K562 (cell line): ENCODE results near the gene MUC7. TPM values are rescaled to one million over a fixed set of nuclear protein-coding genes. Genes with fewer than 3 reads are reported as not detected.

Source experiments
- ATAC-seq: fragments of 200-7000 bp; cut with Tn5 transposase; 3 replicates; pipeline ENCODE4 v1.9.1; 2020; ENCODE audit warnings: moderate library complexity
- BruUV-seq: library from RNA; stranded (reverse); fragments of 400-500 nt; replicated peaks from 2 replicates; lab custom pipeline; 2021; lab: Mats Ljungman, UMichigan
- CTCF ChIA-PET: fragments of 300-600 bp; formaldehyde crosslinking; extraction: SDS; loops from one replicate; lab custom pipeline; 2021; ENCODE audit warnings: low intra/inter-chr PET ratio; lab: Yijun Ruan, JAX
- POLR2A ChIA-PET: fragments of 300-600, 350-650 bp; sonication (Branson Sonifier 250); formaldehyde crosslinking; extraction: SDS; loops from one replicate; lab custom pipeline; 2021; ENCODE audit warnings: antibody characterized with exemption, inconsistent platforms; lab: Yijun Ruan, JAX
- DNase-seq, 4 experiments: peaks; one replicate each; pipeline versions ENCODE4 v3.0.0 to v3.0.0-alpha.2; 2011 to 2018; ENCODE audit warnings: low spot score in 3 of 4, mixed read lengths in 3 of 4; ENCODE audit errors: extremely low read depth in 1 of 4
- FAIRE-seq: peaks from 2 replicates; lab custom pipeline; 2011; peaks lifted over from hg19 to GRCh38; lab: Jason Lieb, UNC
- H2AFZ ChIP-seq: 2 replicates; pipeline ENCODE4 v1.6.0; 2011; ENCODE audit warnings: low read depth, low read length, control low read depth, inconsistent platforms
- H3K27ac ChIP-seq: fragments of 200-600 bp; 3 replicates; pipeline ENCODE4 v1.8.0; 2011; ENCODE audit warnings: low read depth, mild to moderate bottlenecking, control low read depth, inconsistent platforms, low read length, moderate library complexity, mixed read lengths; ENCODE audit errors: extremely low read depth
- H3K27me3 ChIP-seq, 2 experiments: fragments of 300-600 bp in 1 of 2; 2 replicates in 1 of 2; 3 replicates in 1 of 2; pipeline versions ENCODE4 v1.6.0 to v1.8.0; 2011; ENCODE audit warnings: inconsistent platforms in 2 of 2, low read length in 2 of 2, mild to moderate bottlenecking in 1 of 2, mixed read lengths in 1 of 2, moderate library complexity in 1 of 2; ENCODE audit not compliant: control insufficient read depth in 2 of 2, insufficient read depth in 2 of 2
- H3K36me3 ChIP-seq: fragments of 300-600 bp; 3 replicates; pipeline ENCODE4 v1.8.0; 2011; ENCODE audit warnings: mild to moderate bottlenecking, low read length, inconsistent platforms; ENCODE audit not compliant: control insufficient read depth, insufficient read depth
- H3K4me1 ChIP-seq, 2 experiments: fragments of 200-600 bp in 1 of 2; replicated peaks in 1 of 2; 2 replicates in 1 of 2; 3 replicates in 1 of 2; pipeline versions ENCODE4 v1.5.1 to v1.8.0; 2011; ENCODE audit warnings: inconsistent platforms in 2 of 2, low read length in 2 of 2, mild to moderate bottlenecking in 1 of 2, mixed read lengths in 1 of 2, moderate library complexity in 1 of 2; ENCODE audit not compliant: control insufficient read depth in 2 of 2, insufficient read depth in 2 of 2
- H3K4me2 ChIP-seq: 2 replicates; pipeline ENCODE4 v1.6.1; 2011; ENCODE audit warnings: low read length, control low read depth, inconsistent platforms, mixed read lengths; ENCODE audit not compliant: insufficient read depth
- H3K4me3 ChIP-seq: fragments of 200-600 bp; sonication (generic), shearing (Covaris generic); 2 replicates; pipeline ENCODE4 v1.5.1; 2016; ENCODE audit warnings: control low read depth, inconsistent platforms
- H3K79me2 ChIP-seq: fragments of 200-600 bp; 3 replicates; pipeline ENCODE4 v1.8.0; 2011; ENCODE audit warnings: low read length, inconsistent platforms; ENCODE audit not compliant: control insufficient read depth, insufficient read depth
- H3K9ac ChIP-seq, 2 experiments: 2 replicates each; pipeline versions ENCODE4 v1.6.0 to v1.6.1; 2011; ENCODE audit warnings: low read depth in 2 of 2, low read length in 2 of 2, control low read depth in 1 of 2, inconsistent platforms in 1 of 2, mild to moderate bottlenecking in 1 of 2, mixed read lengths in 1 of 2; ENCODE audit not compliant: insufficient read depth in 1 of 2
- H3K9me1 ChIP-seq: one replicate; pipeline ENCODE4 v1.6.0; 2011; ENCODE audit warnings: inconsistent platforms, mild to moderate bottlenecking, low read length, moderate library complexity; ENCODE audit not compliant: control insufficient read depth, insufficient read depth
- H3K9me3 ChIP-seq: replicated peaks from 2 replicates; pipeline ENCODE4 v1.5.1; 2011; ENCODE audit warnings: low read depth, low read length, inconsistent platforms; ENCODE audit not compliant: control insufficient read depth, insufficient read depth
- H4K20me1 ChIP-seq: replicated peaks from 2 replicates; pipeline ENCODE4 v1.6.1; 2011; ENCODE audit warnings: low read length, inconsistent platforms, mixed read lengths; ENCODE audit not compliant: control insufficient read depth, insufficient read depth
- ELK3 ChIP-seq: fragments of 450-650 bp; formaldehyde crosslinking; IDR thresholded peaks from 2 replicates; pipeline ENCODE4 v1.4.0; 2020; ENCODE audit warnings: mild to moderate bottlenecking
- KAT2B ChIP-seq: IDR thresholded peaks from one replicate; pipeline ENCODE4 v1.6.1; 2012; ENCODE audit warnings: low read depth, mild to moderate bottlenecking, control low read depth, inconsistent platforms, low read length, moderate library complexity
- MYNN ChIP-seq, 2 experiments: sonication (generic); formaldehyde crosslinking in 1 of 2; IDR thresholded peaks; 2 replicates each; pipeline versions ENCODE4 v1.5.0 to v1.6.1; 2016 to 2020; ENCODE audit warnings: antibody characterized with exemption in 1 of 2, missing genetic modification reagents in 1 of 2
- NCOR1 ChIP-seq: fragments of 450-650 bp; IDR thresholded peaks from 2 replicates; pipeline ENCODE4 v1.6.1; 2016; ENCODE audit warnings: mild to moderate bottlenecking, moderate library complexity
- POLR2B ChIP-seq: fragments of 450-650 bp; IDR thresholded peaks from 2 replicates; pipeline ENCODE4 v1.6.1; 2018; ENCODE audit warnings: low read depth; ENCODE audit not compliant: partially characterized antibody
- SMARCA4 ChIP-seq: fragments of 450-650 bp; IDR thresholded peaks from 2 replicates; pipeline ENCODE4 v1.6.1; 2016
- SP1 ChIP-seq: sonication (generic); formaldehyde crosslinking; IDR thresholded peaks from 2 replicates; pipeline ENCODE4 v1.8.1; 2022; ENCODE audit warnings: mild to moderate bottlenecking, missing genetic modification reagents
- SRSF9 ChIP-seq: fragments of 200-400 bp; formaldehyde crosslinking; IDR thresholded peaks from 2 replicates; pipeline ENCODE4 v1.6.1; 2017; ENCODE audit warnings: low read depth, low read length, borderline replicate concordance
- in situ Hi-C: fragments of 300-500 bp; cut with MboI; formaldehyde crosslinking; loops from 4 replicates; pipeline ENCODE4 v1.15.0; 2018; ENCODE audit warnings: inconsistent platforms, mixed read lengths
- intact Hi-C: fragments of 100-400 bp; cut with micrococcal nuclease; formaldehyde crosslinking; loops from 2 replicates; pipeline ENCODE4 v1.14.2; 2022
- polyA plus RNA-seq, 8 experiments: library from polyadenylated mRNA; depleted of rRNA in 4 of 8; stranded (reverse) in 5 of 8; unstranded in 3 of 8; fragments of >200 nt; fragmentation: Nextera tagmentation in 2 of 8; fragmentation: Illumina TruSeq in 1 of 8; extraction: Ambion mirVana in 2 of 8; extraction: Trizol in 1 of 8; gene quantifications; 2 replicates each; pipeline versions ENCODE4 v1.2.1 to v1.2.3, GENCODE V29; 2011 to 2014; ENCODE audit warnings: inconsistent platforms in 1 of 8, missing spikeins in 1 of 8
- total RNA-seq, 7 experiments: library from RNA; depleted of rRNA in 6 of 7; stranded (reverse); fragments of >200 nt in 6 of 7; fragmentation: Illumina TruSeq in 2 of 7; extraction: Trizol in 2 of 7; gene quantifications; 2 replicates each; pipeline versions ENCODE4 v1.2.1 to v1.2.3, GENCODE V29; 2011 to 2021; ENCODE audit warnings: low replicate concordance in 1 of 7
- TF ChIP-seq, protein P1 (sequence below): fragments of 450-650 bp; IDR thresholded peaks from 2 replicates; pipeline ENCODE4 v1.6.1; 2016; ENCODE audit warnings: missing biosample characterization, missing genetic modification characterization
- TF ChIP-seq, protein P2 (sequence below), 3 experiments: IDR thresholded peaks in 2 of 3; conservative IDR thresholded peaks in 1 of 3; 2 replicates each; pipeline ENCODE4 v1.5.1; 2011 to 2012; ENCODE audit warnings: low read length in 3 of 3, mild to moderate bottlenecking in 3 of 3, control low read depth in 2 of 3, improper control_type of control experiment in 1 of 3, inconsistent platforms in 1 of 3, low read depth in 1 of 3, mixed read lengths in 1 of 3, moderate library complexity in 1 of 3; ENCODE audit not compliant: insufficient read depth in 2 of 3
- TF ChIP-seq, protein P3 (sequence below): fragments of 250-450 bp; sonication (Bioruptor Pico); IDR thresholded peaks from 2 replicates; pipeline ENCODE4 v1.4.0; 2020; ENCODE audit warnings: mild to moderate bottlenecking, moderate library complexity

MUC7 gene
- total and polyA plus RNA-seq, 9 of the 15 experiments (the other 6 are each of a cell fraction or from before 2014, with no cell fraction given) = not detected

- intact Hi-C loops = no loop called here
- H3K4me1 ChIP-seq = no peaks in the 10 kb centered on the region
- H3K4me3 ChIP-seq = no peak overlapping the region
- no TSS peak for BruUV-seq
- no peaks in the 10 kb centered on the region for H4K20me1 ChIP-seq
- no peaks in the 10 kb centered on the region for H3K36me3 ChIP-seq
- no peaks in the 10 kb centered on the region for H3K9me3 ChIP-seq
- TF ChIP-seq SMARCA4 (no peak), ELK3 (CRISPR knock-in tag) (no peak), NCOR1 (no peak), KAT2B (no peak), POLR2B (no peak), MYNN (IDR thresholded peaks at IDR 0.05) (no peak), MYNN (CRISPR knock-in tag; IDR thresholded peaks at IDR 0.05) (no peak), SP1 (CRISPR knock-in tag) (no peak), SRSF9 (no peak)
- TF ChIP-seq, protein P1, sequence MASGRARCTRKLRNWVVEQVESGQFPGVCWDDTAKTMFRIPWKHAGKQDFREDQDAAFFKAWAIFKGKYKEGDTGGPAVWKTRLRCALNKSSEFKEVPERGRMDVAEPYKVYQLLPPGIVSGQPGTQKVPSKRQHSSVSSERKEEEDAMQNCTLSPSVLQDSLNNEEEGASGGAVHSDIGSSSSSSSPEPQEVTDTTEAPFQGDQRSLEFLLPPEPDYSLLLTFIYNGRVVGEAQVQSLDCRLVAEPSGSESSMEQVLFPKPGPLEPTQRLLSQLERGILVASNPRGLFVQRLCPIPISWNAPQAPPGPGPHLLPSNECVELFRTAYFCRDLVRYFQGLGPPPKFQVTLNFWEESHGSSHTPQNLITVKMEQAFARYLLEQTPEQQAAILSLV = no peak
- TF ChIP-seq, protein P2, sequence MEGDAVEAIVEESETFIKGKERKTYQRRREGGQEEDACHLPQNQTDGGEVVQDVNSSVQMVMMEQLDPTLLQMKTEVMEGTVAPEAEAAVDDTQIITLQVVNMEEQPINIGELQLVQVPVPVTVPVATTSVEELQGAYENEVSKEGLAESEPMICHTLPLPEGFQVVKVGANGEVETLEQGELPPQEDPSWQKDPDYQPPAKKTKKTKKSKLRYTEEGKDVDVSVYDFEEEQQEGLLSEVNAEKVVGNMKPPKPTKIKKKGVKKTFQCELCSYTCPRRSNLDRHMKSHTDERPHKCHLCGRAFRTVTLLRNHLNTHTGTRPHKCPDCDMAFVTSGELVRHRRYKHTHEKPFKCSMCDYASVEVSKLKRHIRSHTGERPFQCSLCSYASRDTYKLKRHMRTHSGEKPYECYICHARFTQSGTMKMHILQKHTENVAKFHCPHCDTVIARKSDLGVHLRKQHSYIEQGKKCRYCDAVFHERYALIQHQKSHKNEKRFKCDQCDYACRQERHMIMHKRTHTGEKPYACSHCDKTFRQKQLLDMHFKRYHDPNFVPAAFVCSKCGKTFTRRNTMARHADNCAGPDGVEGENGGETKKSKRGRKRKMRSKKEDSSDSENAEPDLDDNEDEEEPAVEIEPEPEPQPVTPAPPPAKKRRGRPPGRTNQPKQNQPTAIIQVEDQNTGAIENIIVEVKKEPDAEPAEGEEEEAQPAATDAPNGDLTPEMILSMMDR (IDR thresholded peaks at IDR 0.05 in 2 of 3, conservative IDR thresholded peaks at IDR 0.05 in 1 of 3; ENCODE audit: insufficient read depth in 2 of 3, low read depth in 1 of 3, low read length in 3 of 3) = no peak
- TF ChIP-seq, protein P3, sequence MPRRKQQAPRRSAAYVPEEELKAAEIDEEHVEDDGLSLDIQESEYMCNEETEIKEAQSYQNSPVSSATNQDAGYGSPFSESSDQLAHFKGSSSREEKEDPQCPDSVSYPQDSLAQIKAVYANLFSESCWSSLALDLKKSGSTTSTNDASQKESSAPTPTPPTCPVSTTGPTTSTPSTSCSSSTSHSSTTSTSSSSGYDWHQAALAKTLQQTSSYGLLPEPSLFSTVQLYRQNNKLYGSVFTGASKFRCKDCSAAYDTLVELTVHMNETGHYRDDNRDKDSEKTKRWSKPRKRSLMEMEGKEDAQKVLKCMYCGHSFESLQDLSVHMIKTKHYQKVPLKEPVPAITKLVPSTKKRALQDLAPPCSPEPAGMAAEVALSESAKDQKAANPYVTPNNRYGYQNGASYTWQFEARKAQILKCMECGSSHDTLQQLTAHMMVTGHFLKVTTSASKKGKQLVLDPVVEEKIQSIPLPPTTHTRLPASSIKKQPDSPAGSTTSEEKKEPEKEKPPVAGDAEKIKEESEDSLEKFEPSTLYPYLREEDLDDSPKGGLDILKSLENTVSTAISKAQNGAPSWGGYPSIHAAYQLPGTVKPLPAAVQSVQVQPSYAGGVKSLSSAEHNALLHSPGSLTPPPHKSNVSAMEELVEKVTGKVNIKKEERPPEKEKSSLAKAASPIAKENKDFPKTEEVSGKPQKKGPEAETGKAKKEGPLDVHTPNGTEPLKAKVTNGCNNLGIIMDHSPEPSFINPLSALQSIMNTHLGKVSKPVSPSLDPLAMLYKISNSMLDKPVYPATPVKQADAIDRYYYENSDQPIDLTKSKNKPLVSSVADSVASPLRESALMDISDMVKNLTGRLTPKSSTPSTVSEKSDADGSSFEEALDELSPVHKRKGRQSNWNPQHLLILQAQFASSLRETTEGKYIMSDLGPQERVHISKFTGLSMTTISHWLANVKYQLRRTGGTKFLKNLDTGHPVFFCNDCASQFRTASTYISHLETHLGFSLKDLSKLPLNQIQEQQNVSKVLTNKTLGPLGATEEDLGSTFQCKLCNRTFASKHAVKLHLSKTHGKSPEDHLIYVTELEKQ = no peak
- H2AFZ ChIP-seq = no peak overlapping the region
- POLR2A ChIA-PET = no interaction called here
- CTCF ChIA-PET = no interaction called here
- no peak overlapping the region for H3K4me2 ChIP-seq
- H3K27me3 ChIP-seq = no peaks in the 10 kb centered on the region
- no peak overlapping the region for H3K9ac ChIP-seq
- no peaks in the 10 kb centered on the region for H3K9me1 ChIP-seq
- no peak for FAIRE-seq
- in situ Hi-C loops = no loop called here
- no peak overlapping the region for H3K27ac ChIP-seq
- H3K79me2 ChIP-seq = no peaks in the 10 kb centered on the region
- no peak for DNase-seq
- no peak for ATAC-seq
Observed at GRCh38 chr4:70442474-70442873, 29.5 kb upstream of the MUC7 start.
